Measurements from ENCODE around the gene CDH4. TPM values are rescaled to one million over a fixed set of nuclear protein-coding genes. Genes with fewer than 3 reads are reported as not detected.

CDH4 gene
- total and polyA plus RNA-seq, 2 of the 8 experiments (the other 6 are each of a cell fraction or from before 2014, with no cell fraction given), result 4.3 to 7.9 TPM

DNA sequence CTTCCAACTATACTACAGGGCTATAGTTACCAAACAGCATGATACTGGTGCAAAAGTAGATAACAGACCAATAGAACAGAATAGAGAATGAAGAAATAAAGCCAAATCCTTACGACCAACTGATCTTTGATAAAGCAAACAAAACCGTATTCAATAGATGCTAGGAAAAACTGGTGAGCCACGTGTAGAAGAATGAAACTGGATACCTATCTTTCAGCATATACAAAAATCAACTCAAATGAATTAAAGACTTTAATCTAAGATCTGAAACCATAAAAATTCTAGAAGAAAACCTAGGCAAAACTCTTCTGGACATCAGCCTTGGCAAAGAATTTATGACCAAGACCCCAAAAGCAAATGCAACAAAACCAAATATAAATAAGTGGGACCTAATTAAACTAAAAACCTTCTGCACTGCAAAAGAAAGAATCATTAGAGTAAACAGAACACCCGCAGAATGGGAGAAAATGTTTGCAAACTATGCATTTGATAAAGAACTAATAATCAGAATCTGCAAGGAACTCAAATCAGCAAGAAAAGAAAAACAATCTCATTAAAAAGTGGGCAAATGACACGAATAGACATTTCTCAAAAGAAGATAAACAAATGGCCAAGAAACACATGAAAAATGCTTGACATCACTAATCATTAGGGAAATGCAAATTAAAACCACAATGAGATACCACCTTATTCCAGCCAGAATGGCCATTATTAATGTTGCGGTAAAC lies 703.8 kb downstream of the CDH4 start (continued):
- TF ChIP-seq, protein P1, sequence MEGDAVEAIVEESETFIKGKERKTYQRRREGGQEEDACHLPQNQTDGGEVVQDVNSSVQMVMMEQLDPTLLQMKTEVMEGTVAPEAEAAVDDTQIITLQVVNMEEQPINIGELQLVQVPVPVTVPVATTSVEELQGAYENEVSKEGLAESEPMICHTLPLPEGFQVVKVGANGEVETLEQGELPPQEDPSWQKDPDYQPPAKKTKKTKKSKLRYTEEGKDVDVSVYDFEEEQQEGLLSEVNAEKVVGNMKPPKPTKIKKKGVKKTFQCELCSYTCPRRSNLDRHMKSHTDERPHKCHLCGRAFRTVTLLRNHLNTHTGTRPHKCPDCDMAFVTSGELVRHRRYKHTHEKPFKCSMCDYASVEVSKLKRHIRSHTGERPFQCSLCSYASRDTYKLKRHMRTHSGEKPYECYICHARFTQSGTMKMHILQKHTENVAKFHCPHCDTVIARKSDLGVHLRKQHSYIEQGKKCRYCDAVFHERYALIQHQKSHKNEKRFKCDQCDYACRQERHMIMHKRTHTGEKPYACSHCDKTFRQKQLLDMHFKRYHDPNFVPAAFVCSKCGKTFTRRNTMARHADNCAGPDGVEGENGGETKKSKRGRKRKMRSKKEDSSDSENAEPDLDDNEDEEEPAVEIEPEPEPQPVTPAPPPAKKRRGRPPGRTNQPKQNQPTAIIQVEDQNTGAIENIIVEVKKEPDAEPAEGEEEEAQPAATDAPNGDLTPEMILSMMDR (IDR thresholded peaks at IDR 0.05; ENCODE audit: control extremely low read depth in 1 of 3, insufficient read depth in 1 of 3, low read depth in 1 of 3, low read length in 3 of 3), result no peak
- TF ChIP-seq SAP30 (IDR thresholded peaks at IDR 0.05; ENCODE audit: insufficient read depth, insufficient replicate concordance, low read length) (no peak), NANOG (IDR thresholded peaks at IDR 0.05; ENCODE audit: insufficient read depth, low read depth, low read length, poor library complexity, severe bottlenecking) (no peak), FOSL1 (IDR thresholded peaks at IDR 0.05; ENCODE audit: insufficient read depth, low read depth, low read length) (no peak), EGR1 (IDR thresholded peaks at IDR 0.05; ENCODE audit: borderline replicate concordance, low read depth, low read length) (no peak), TAF1 (IDR thresholded peaks at IDR 0.05; ENCODE audit: low read depth, low read length) (no peak), GTF2F1 (IDR thresholded peaks at IDR 0.05; ENCODE audit: borderline replicate concordance, low read depth, low read length) (no peak), SIN3A (conservative IDR thresholded peaks at IDR 0.05 in 1 of 2, IDR thresholded peaks at IDR 0.05 in 1 of 2; ENCODE audit: low read depth in 1 of 2, low read length in 2 of 2) (no peak), YY1 (IDR thresholded peaks at IDR 0.05; ENCODE audit: low read depth, low read length) (no peak), EZH2 (IDR thresholded peaks at IDR 0.05; ENCODE audit: low read depth, low read length, severe bottlenecking) (no peak)

All from H1 (cell line).